Lower lobe of right lung (tissue), 2 donors: Measurements from ENCODE around the gene DHX38. TPM values are rescaled to one million over a fixed set of nuclear protein-coding genes. Genes with fewer than 3 reads are reported as not detected.

Source experiments
- ATAC-seq, 2 donors: fragments of 200-7000 bp; cut with Tn5 transposase; one replicate each; pipeline ENCODE4 v1.9.1; 2020 to 2022; ENCODE audit warnings: mild to moderate bottlenecking in 2 of 2, moderate library complexity in 2 of 2
- DNase-seq: peaks from one replicate; pipeline ENCODE4 v3.0.0-alpha.2; 2020
- H3K27ac ChIP-seq: fragments of 200-600 bp; one replicate; pipeline ENCODE4 v1.8.0; 2022
- H3K27me3 ChIP-seq: fragments of 200-600 bp; one replicate; pipeline ENCODE4 v1.8.0; 2022; ENCODE audit warnings: low read depth
- H3K36me3 ChIP-seq: fragments of 200-600 bp; one replicate; pipeline ENCODE4 v1.8.0; 2022; ENCODE audit warnings: mild to moderate bottlenecking
- H3K4me1 ChIP-seq: fragments of 200-600 bp; one replicate; pipeline ENCODE4 v1.8.0; 2022
- H3K4me3 ChIP-seq: fragments of 200-600 bp; one replicate; pipeline ENCODE4 v1.8.0; 2022; ENCODE audit warnings: mild to moderate bottlenecking
- H3K9me3 ChIP-seq: fragments of 200-600 bp; one replicate; pipeline ENCODE4 v1.8.0; 2022
- intact Hi-C: fragments of 100-400 bp; cut with DNase I; formaldehyde crosslinking; loops from one replicate; pipeline ENCODE4 v1.11.0; 2022
- total RNA-seq: library from RNA; stranded (reverse); fragmentation: NEBNext Ultra II Directional; extraction: Animal tissue kit (Norgen Biotek cat#: 25700); gene quantifications from one replicate; pipeline ENCODE4 v1.2.1, GENCODE V29; 2021
- TF ChIP-seq, protein P1 (sequence below): fragments of 200-600 bp; IDR thresholded peaks from one replicate; pipeline ENCODE4 v1.8.0; 2022; ENCODE audit warnings: antibody characterized with exemption, mild to moderate bottlenecking
- donor health status: DM: no; HTN: yes; CAD: no; lungs with severe emphysema.

DHX38 gene
- total RNA-seq, 1 donor from 2014 or later: 52.5 TPM

DNA sequence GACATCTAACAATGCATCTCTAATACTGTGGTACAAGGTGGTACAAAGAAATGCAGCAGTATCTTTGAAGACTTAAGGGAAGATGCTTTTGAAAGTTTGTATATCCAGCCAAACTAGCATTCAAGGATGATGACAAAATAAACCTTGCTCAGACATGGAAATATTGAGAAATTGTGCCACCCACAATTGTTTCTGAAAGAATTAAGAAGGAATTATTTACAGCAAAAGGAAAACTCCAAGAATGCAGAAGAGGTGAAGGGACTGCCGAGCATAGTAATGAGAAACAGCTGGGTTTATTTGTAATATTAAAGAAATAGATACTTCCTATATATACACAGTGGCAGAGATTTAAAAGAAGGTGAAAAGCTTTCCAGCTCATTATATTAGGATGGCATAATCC lies 48.8 kb downstream of the DHX38 start:
- Histone ChIP-seq H3K36me3 (no peaks in the 10 kb centered on the region), H3K9me3 (no peaks in the 10 kb centered on the region), H3K4me1 (no peaks in the 10 kb centered on the region), H3K27ac (no peak overlapping the region), H3K27me3 (peaks cover 5% of the 10 kb centered on the region), H3K4me3 (no peak overlapping the region)
- DNase-seq: no peak
- no peak for ATAC-seq
- intact Hi-C loops: no loop called here
- TF ChIP-seq, protein P1, sequence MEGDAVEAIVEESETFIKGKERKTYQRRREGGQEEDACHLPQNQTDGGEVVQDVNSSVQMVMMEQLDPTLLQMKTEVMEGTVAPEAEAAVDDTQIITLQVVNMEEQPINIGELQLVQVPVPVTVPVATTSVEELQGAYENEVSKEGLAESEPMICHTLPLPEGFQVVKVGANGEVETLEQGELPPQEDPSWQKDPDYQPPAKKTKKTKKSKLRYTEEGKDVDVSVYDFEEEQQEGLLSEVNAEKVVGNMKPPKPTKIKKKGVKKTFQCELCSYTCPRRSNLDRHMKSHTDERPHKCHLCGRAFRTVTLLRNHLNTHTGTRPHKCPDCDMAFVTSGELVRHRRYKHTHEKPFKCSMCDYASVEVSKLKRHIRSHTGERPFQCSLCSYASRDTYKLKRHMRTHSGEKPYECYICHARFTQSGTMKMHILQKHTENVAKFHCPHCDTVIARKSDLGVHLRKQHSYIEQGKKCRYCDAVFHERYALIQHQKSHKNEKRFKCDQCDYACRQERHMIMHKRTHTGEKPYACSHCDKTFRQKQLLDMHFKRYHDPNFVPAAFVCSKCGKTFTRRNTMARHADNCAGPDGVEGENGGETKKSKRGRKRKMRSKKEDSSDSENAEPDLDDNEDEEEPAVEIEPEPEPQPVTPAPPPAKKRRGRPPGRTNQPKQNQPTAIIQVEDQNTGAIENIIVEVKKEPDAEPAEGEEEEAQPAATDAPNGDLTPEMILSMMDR: no peak

DNA sequence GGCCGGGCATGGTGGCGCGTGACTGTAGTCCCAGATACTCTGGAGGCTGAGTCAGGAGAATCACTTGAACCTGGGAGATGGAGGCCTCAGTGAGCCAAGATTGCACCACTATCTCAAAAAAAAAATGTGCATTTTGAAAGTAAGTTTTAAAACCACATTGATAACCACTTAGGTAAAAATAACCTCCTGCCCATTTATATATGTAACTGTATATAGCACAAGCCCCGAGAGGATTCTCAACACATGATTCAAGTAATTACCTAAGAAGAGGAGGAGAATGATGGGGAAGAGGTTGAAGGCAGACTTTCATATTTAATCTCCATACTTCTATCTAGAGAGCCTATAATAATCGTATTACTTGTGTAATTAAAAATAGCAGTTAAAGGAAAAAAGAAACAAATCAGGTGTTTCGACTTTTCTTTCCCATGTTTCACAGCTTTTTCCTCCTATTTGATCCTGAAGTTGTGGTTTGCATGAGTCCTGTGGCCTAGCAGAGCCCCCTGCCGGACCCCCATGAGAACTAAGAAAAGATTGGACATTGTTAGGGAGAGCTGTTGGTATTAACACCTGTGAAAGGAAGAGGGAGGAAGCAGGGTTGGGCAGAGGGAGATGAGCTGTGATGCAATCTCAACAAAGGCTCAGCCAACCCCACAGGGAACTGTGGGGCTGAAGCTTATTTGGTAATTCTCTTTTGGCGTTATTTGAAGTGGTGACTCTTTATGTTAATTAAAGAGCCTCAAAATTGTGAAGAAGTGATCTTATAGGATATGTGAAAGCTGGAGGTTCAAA lies 56.2 kb downstream of the DHX38 start:
- Histone ChIP-seq H3K4me1 (no peaks in the 10 kb centered on the region), H3K27me3 (no peaks in the 10 kb centered on the region), H3K4me3 (no peak overlapping the region), H3K36me3 (no peaks in the 10 kb centered on the region), H3K27ac (no peak overlapping the region), H3K9me3 (no peaks in the 10 kb centered on the region)
- TF ChIP-seq, protein P1: no peak
- DNase-seq (no peak), ATAC-seq (no peak)
- intact Hi-C loops: no loop called here

- TF ChIP-seq, protein P1: no peak
- no peaks in the 10 kb centered on the region for H3K27me3 ChIP-seq
- no peak overlapping the region for H3K4me3 ChIP-seq
- H3K36me3 ChIP-seq: no peaks in the 10 kb centered on the region
- no peaks in the 10 kb centered on the region for H3K9me3 ChIP-seq
- intact Hi-C loops: no loop called here
- no peak for ATAC-seq
- no peak overlapping the region for H3K27ac ChIP-seq
- no peak for DNase-seq
- H3K4me1 ChIP-seq: no peaks in the 10 kb centered on the region
Observed at GRCh38 chr16:72159386-72159785, 65.7 kb downstream of the DHX38 start.

- Histone ChIP-seq H3K4me3 (no peak overlapping the region), H3K27me3 (no peaks in the 10 kb centered on the region), H3K4me1 (no peaks in the 10 kb centered on the region), H3K27ac (no peak overlapping the region), H3K9me3 (no peaks in the 10 kb centered on the region), H3K36me3 (no peaks in the 10 kb centered on the region)
- TF ChIP-seq, protein P1: no peak
- ATAC-seq: no peak
- intact Hi-C loops: no loop called here
- no peak for DNase-seq
Observed at GRCh38 chr16:72159801-72160200, 66.2 kb downstream of the DHX38 start.

DNA sequence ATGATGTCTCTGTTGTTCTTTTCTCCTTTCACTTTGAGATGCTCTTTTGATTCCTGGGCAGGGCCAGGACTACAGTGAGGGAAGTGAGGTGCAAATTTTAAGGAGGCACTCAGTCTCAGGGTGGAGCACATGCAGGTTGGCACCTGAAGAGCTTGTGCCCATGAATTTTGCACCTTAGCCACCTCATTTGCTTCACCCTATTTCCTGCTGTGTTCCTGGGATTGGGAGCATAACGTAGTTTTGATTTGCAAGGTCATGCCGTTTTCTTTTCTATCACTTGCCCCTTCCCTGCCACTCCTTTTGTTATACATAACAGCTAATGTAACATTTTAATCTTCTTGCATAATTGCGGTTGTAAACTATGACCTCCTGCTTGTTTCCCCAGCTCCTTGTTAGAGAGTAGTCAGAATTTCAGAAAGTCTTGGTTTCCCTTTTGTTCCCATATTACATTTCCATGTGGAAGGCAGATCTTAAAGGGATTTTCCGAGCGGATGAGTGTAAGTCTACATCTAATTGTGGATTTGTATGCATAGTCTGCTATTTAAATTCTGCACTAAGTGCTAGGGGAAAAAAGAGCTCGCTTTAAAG lies 68.6 kb downstream of the DHX38 start:
- Histone ChIP-seq H3K36me3 (no peaks in the 10 kb centered on the region), H3K4me1 (no peaks in the 10 kb centered on the region), H3K27ac (no peak overlapping the region), H3K27me3 (no peaks in the 10 kb centered on the region), H3K9me3 (no peaks in the 10 kb centered on the region), H3K4me3 (no peak overlapping the region)
- DNase-seq (no peak), ATAC-seq (no peak)
- intact Hi-C loops: no loop called here
- TF ChIP-seq, protein P1: no peak

Other genes starting within 250 kb of the DHX38 start
- 29.7 TPM for gene ATXN1L, start 247.9 kb upstream of the DHX38 start, total RNA-seq
- 8.2 TPM for gene ZNF821, start 209.7 kb upstream of the DHX38 start, total RNA-seq
- gene IST1, start 198.3 kb upstream of the DHX38 start, total RNA-seq: 200 TPM
- 0.15 TPM for gene PKD1L3, start 93.4 kb upstream of the DHX38 start, total RNA-seq
- 8.2 TPM for gene DHODH, start 85.1 kb upstream of the DHX38 start, total RNA-seq
- 66.8 TPM for gene HP, start 39.3 kb upstream of the DHX38 start, total RNA-seq
- gene HPR, start 30.6 kb upstream of the DHX38 start, total RNA-seq: 1.8 TPM
- gene TXNL4B, start 227 bp upstream of the DHX38 start, total RNA-seq: 14.4 TPM
- gene PMFBP1, start 78.3 kb downstream of the DHX38 start, total RNA-seq: 0.62 TPM